Measurements from ENCODE around the gene SETMAR.

GRCh38 chr3:4322635-4323034, 19.5 kb downstream of the SETMAR start:
- TF ChIP-seq CTCF (conservative IDR thresholded peaks at IDR 0.05 in 1 of 2, IDR thresholded peaks at IDR 0.05 in 1 of 2; ENCODE audit: extremely low read depth in 1 of 2, insufficient read depth in 1 of 2, low read depth in 1 of 2, low read length in 2 of 2), result no peak
- TF ChIP-seq EZH2 (IDR thresholded peaks at IDR 0.05; ENCODE audit: borderline replicate concordance, low read length), result no peak

Measured in mammary epithelial cell (primary cell).